ENCODE data around the gene ALG9.

- TF ChIP-seq, protein P1, sequence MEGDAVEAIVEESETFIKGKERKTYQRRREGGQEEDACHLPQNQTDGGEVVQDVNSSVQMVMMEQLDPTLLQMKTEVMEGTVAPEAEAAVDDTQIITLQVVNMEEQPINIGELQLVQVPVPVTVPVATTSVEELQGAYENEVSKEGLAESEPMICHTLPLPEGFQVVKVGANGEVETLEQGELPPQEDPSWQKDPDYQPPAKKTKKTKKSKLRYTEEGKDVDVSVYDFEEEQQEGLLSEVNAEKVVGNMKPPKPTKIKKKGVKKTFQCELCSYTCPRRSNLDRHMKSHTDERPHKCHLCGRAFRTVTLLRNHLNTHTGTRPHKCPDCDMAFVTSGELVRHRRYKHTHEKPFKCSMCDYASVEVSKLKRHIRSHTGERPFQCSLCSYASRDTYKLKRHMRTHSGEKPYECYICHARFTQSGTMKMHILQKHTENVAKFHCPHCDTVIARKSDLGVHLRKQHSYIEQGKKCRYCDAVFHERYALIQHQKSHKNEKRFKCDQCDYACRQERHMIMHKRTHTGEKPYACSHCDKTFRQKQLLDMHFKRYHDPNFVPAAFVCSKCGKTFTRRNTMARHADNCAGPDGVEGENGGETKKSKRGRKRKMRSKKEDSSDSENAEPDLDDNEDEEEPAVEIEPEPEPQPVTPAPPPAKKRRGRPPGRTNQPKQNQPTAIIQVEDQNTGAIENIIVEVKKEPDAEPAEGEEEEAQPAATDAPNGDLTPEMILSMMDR (optimal IDR thresholded peaks at IDR 0.05 in 1 of 3, IDR thresholded peaks at IDR 0.05 in 1 of 3, conservative IDR thresholded peaks at IDR 0.05 in 1 of 3; ENCODE audit: extremely low read depth in 1 of 3, insufficient read depth in 2 of 3, low read length in 3 of 3), result no peak
- TF ChIP-seq EZH2 (IDR thresholded peaks at IDR 0.05; ENCODE audit: low read length), result no peak
These were observed 27.7 kb downstream of the ALG9 start for GRCh38 chr11:111843661-111844060.
